ENCODE results near the gene DOCK2. TPM values are rescaled to one million over a fixed set of nuclear protein-coding genes. Genes with fewer than 3 reads are reported as not detected.

The DOCK2 gene
- total and polyA plus RNA-seq, 4 experiments from 2014 or later, result 45.8 to 223 (median 162) TPM

DNA sequence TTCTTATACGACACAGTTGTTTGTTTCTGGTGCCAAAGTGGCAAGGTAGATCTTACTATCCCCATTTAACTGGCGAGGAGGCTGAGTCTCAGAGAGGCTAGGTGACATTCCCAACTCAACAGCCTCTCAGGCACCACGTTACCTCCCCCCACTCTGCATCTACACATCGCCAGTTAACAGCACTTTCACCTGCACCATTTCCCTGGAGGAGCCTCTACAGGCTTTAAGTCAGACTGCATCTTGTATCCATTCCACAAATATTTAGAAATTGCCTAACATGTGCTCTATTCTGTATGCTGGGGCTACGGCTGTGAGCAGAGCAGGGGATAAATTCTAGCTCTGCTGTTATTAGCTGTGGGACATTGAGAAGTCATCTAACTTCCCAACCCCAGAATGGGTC is 174.6 kb downstream of the DOCK2 start:
- H3K4me1 Mint-ChIP-seq, result peaks cover 4 to 15% (median 11%) of the 10 kb centered on the region in 4 donors
- no peaks in the 10 kb centered on the region for H3K27me3 Mint-ChIP-seq
- no peak overlapping the region for H3K4me3 ChIP-seq (ENCODE audit: low read length in 2 of 2)
- no peak for DNase-seq
- peaks cover 68 to 76% of the 10 kb centered on the region in 2 donors for H3K36me3 Mint-ChIP-seq
- no peaks in the 10 kb centered on the region for H3K4me1 ChIP-seq (ENCODE audit: insufficient read depth, low read length)
- ChIA-PET POLR2A (ENCODE audit: partially characterized antibody) (no interaction called here), CTCF (ENCODE audit: partially characterized antibody) (no interaction called here)
- H3K9me3 ChIP-seq (ENCODE audit: control insufficient read depth in 1 of 2, low read length in 2 of 2), result no peaks in the 10 kb centered on the region
- no peaks in the 10 kb centered on the region for H3K27me3 ChIP-seq (ENCODE audit: insufficient read depth, low read length)
- H3K36me3 ChIP-seq (ENCODE audit: insufficient read depth, low read length), result peaks cover 19% of the 10 kb centered on the region
- H3K4me3 Mint-ChIP-seq, result no peak overlapping the region
- intact Hi-C loops (cut with micrococcal nuclease), result no loop called here
- H3K9me3 Mint-ChIP-seq, result no peaks in the 10 kb centered on the region
- H3K27ac ChIP-seq (ENCODE audit: low read depth, low read length), result no peak overlapping the region
- H3K27ac Mint-ChIP-seq, result peak overlapping the region in 2 of 7 donors; percentile 30 to 53

DNA sequence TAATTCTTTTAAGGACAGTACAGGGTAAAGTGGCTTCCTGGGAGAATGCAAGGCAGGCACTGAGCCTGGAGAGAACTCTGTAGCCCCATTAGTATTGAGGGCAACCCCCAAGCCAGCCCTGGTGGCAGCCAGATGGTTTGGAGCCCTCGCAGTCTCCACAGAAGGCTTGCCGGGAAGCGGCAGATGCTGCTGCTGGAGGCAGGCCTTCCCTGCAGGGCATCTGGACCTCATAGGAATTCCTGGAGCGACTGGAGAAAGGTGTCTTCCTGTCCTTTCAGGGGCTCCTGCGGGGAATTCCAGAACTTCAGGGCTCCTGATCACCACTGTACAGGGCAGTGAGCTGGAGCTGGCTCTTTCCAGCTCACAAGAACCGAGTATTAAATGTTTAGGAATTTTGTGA is 175.7 kb downstream of the DOCK2 start:
- Histone ChIP-seq H3K4me1 (ENCODE audit: insufficient read depth, low read length) (no peaks in the 10 kb centered on the region), H3K36me3 (ENCODE audit: insufficient read depth, low read length) (peaks cover 20% of the 10 kb centered on the region), H3K9me3 (ENCODE audit: control insufficient read depth in 1 of 2, low read length in 2 of 2) (no peaks in the 10 kb centered on the region), H3K27me3 (ENCODE audit: insufficient read depth, low read length) (no peaks in the 10 kb centered on the region), H3K27ac (ENCODE audit: low read depth, low read length) (no peak overlapping the region), H3K4me3 (ENCODE audit: low read length in 2 of 2) (no peak overlapping the region)
- no peak for DNase-seq
- Mint-ChIP-seq H3K4me3 (no peak overlapping the region), H3K27ac (no peak overlapping the region), H3K36me3 (peaks cover 78 to 84% of the 10 kb centered on the region in 2 donors), H3K9me3 (no peaks in the 10 kb centered on the region), H3K27me3 (no peaks in the 10 kb centered on the region), H3K4me1 (peaks cover 4 to 15% (median 11%) of the 10 kb centered on the region in 4 donors)
- POLR2A ChIA-PET (ENCODE audit: partially characterized antibody), result no interaction called here
- CTCF ChIA-PET (ENCODE audit: partially characterized antibody), result no interaction called here
- intact Hi-C loops (cut with micrococcal nuclease), result no loop called here

DNA sequence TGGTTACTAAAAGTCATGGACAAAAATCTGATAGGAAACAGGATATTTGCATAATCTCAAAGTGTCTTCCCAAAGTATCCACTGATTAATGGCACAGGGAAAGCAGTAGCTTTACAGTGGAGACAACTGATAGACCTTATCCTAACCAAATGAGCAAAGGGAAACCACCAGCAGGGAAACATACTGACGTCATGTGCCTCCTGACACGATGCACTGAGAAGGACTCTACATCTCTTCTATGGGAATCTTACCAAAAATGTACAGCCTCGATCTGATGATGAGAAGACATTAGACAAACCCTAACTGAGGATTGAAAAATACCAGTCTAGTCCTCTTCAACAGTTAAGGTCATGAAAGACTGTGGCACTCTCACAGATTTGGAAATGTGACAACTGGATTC is 177.0 kb downstream of the DOCK2 start:
- Mint-ChIP-seq H3K27me3 (no peaks in the 10 kb centered on the region), H3K4me3 (no peak overlapping the region), H3K4me1 (peaks cover 0 to 15% (median 9%) of the 10 kb centered on the region in 4 donors), H3K9me3 (no peaks in the 10 kb centered on the region), H3K27ac (no peak overlapping the region), H3K36me3 (peaks cover 87 to 88% of the 10 kb centered on the region in 2 donors)
- Histone ChIP-seq H3K27ac (ENCODE audit: low read depth, low read length) (no peak overlapping the region), H3K36me3 (ENCODE audit: insufficient read depth, low read length) (peaks cover 29% of the 10 kb centered on the region), H3K4me1 (ENCODE audit: insufficient read depth, low read length) (no peaks in the 10 kb centered on the region), H3K9me3 (ENCODE audit: control insufficient read depth in 1 of 2, low read length in 2 of 2) (no peaks in the 10 kb centered on the region), H3K27me3 (ENCODE audit: insufficient read depth, low read length) (no peaks in the 10 kb centered on the region), H3K4me3 (ENCODE audit: low read length in 2 of 2) (no peak overlapping the region)
- ChIA-PET POLR2A (ENCODE audit: partially characterized antibody) (no interaction called here), CTCF (ENCODE audit: partially characterized antibody) (no interaction called here)
- intact Hi-C loops (cut with micrococcal nuclease), result no loop called here
- no peak for DNase-seq

DNA sequence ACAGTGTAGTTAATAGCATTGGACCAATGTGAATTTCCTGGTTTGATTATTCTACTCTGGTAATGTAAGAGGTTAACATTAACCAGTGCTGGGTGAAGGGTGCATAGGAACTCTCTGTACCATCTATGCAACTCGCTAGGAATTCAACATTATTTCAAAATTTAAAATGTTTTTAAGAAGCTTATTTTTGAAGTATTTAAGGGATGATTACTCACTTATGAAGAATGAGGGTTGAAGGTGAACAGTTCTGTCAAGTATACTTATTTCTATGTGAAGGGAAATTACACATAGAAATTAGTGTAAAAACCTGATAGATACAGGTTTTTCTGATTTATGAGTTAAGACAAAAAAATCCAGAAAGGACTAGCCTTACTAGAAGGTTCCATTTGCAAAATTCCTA is 177.4 kb downstream of the DOCK2 start:
- H3K4me3 Mint-ChIP-seq, result no peak overlapping the region
- no peaks in the 10 kb centered on the region for H3K27me3 ChIP-seq (ENCODE audit: insufficient read depth, low read length)
- H3K9me3 Mint-ChIP-seq, result no peaks in the 10 kb centered on the region
- H3K27ac Mint-ChIP-seq, result no peak overlapping the region
- H3K4me1 Mint-ChIP-seq, result peaks cover 0 to 13% (median 6%) of the 10 kb centered on the region in 4 donors
- no peak for DNase-seq
- H3K4me1 ChIP-seq (ENCODE audit: insufficient read depth, low read length), result no peaks in the 10 kb centered on the region
- intact Hi-C loops (cut with micrococcal nuclease), result no loop called here
- peaks cover 33% of the 10 kb centered on the region for H3K36me3 ChIP-seq (ENCODE audit: insufficient read depth, low read length)
- CTCF ChIA-PET (ENCODE audit: partially characterized antibody), result no interaction called here
- POLR2A ChIA-PET (ENCODE audit: partially characterized antibody), result no interaction called here
- H3K36me3 Mint-ChIP-seq, result peaks cover 86 to 87% of the 10 kb centered on the region in 2 donors
- H3K27me3 Mint-ChIP-seq, result no peaks in the 10 kb centered on the region
- no peak overlapping the region for H3K27ac ChIP-seq (ENCODE audit: low read depth, low read length)
- no peaks in the 10 kb centered on the region for H3K9me3 ChIP-seq (ENCODE audit: control insufficient read depth in 1 of 2, low read length in 2 of 2)
- no peak overlapping the region for H3K4me3 ChIP-seq (ENCODE audit: low read length in 2 of 2)

DNA sequence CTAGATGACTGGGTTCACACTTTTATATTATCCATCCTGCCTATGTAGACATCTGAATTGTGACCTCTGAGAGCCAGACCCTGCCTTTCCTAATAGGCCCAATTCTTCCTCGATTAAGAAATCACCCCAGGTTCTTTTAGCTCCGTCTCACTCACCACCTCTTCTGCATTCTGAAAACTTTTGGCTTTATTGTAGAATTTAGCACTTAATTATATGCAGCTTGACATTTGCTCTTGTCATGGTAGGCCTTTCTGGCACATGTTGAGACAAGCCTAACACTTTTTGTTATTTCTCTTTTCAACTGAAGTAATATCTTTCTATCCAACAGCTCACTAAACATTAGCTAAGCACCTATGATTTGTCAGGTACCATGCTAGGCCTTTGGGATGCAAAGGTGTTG is 180.0 kb downstream of the DOCK2 start:
- H3K4me3 ChIP-seq (ENCODE audit: low read length in 2 of 2), result no peak overlapping the region
- no peaks in the 10 kb centered on the region for H3K27me3 ChIP-seq (ENCODE audit: insufficient read depth, low read length)
- DNase-seq, result no peak
- POLR2A ChIA-PET (ENCODE audit: partially characterized antibody), result no interaction called here
- intact Hi-C loops (cut with micrococcal nuclease), result no loop called here
- H3K27ac ChIP-seq (ENCODE audit: low read depth, low read length), result no peak overlapping the region
- CTCF ChIA-PET (ENCODE audit: partially characterized antibody), result no interaction called here
- Mint-ChIP-seq H3K4me3 (no peak overlapping the region), H3K9me3 (no peaks in the 10 kb centered on the region), H3K27ac (no peak overlapping the region), H3K4me1 (peaks cover under 1 to 6% (median 3%) of the 10 kb centered on the region in 4 donors), H3K27me3 (no peaks in the 10 kb centered on the region), H3K36me3 (peaks cover 66 to 69% of the 10 kb centered on the region in 2 donors)
- no peaks in the 10 kb centered on the region for H3K4me1 ChIP-seq (ENCODE audit: insufficient read depth, low read length)
- peaks cover 30% of the 10 kb centered on the region for H3K36me3 ChIP-seq (ENCODE audit: insufficient read depth, low read length)
- H3K9me3 ChIP-seq (ENCODE audit: control insufficient read depth in 1 of 2, low read length in 2 of 2), result no peaks in the 10 kb centered on the region

DNA sequence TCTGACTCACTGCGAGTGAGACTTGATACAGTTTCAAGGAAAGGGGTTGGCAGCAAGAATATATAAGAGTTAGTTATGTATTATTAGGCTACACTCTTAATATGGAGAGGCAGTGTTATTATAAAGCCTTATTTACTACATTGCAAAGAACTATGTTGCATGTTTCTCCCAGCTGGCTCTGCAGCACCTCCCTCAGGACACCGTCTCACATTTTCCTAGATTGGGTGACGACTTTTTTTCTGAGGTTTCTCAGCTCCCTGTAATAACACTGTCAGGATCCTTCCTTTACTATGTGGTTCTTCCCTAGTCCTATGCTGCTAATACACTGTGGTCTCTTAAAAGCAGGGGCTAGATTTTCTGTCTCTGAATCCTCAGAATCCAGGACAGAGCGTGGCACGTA is 189.5 kb downstream of the DOCK2 start:
- H3K9me3 ChIP-seq (ENCODE audit: control insufficient read depth in 1 of 2, low read length in 2 of 2), result no peaks in the 10 kb centered on the region
- H3K36me3 ChIP-seq (ENCODE audit: insufficient read depth, low read length), result no peaks in the 10 kb centered on the region
- ChIA-PET CTCF (ENCODE audit: partially characterized antibody) (no interaction called here), POLR2A (ENCODE audit: partially characterized antibody) (no interaction called here)
- Mint-ChIP-seq H3K4me1 (peaks cover 7 to 15% (median 9%) of the 10 kb centered on the region in 4 donors), H3K27ac (peak overlapping the region in 2 of 7 donors; percentile 33 to 61), H3K27me3 (no peaks in the 10 kb centered on the region), H3K9me3 (no peaks in the 10 kb centered on the region), H3K4me3 (no peak overlapping the region), H3K36me3 (peaks cover 15 to 34% of the 10 kb centered on the region in 2 donors)
- H3K27ac ChIP-seq (ENCODE audit: low read depth, low read length), result no peak overlapping the region
- DNase-seq, result no peak
- intact Hi-C loops (cut with micrococcal nuclease), result no loop called here
- H3K4me1 ChIP-seq (ENCODE audit: insufficient read depth, low read length), result no peaks in the 10 kb centered on the region
- no peaks in the 10 kb centered on the region for H3K27me3 ChIP-seq (ENCODE audit: insufficient read depth, low read length)
- H3K4me3 ChIP-seq (ENCODE audit: low read length in 2 of 2), result no peak overlapping the region

DNA sequence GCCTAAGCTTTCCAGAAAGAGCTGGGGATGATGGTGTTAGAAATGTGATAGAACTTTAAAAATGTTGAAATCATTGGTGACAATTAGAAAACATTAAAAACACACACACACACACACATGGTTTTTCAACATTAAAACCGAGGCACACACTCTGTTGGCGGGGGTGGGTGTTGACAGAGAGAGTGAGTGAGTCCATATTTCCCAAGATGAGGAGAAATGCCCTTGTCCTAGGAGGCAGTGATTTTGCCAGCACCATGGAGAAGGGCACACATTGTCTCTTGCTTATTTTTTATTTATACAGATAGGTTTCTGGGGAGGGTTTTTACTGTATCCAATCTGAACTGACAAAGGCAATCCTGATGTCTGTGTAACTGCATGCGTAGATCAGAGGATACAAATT is 190.7 kb downstream of the DOCK2 start:
- Histone ChIP-seq H3K9me3 (ENCODE audit: control insufficient read depth in 1 of 2, low read length in 2 of 2) (no peaks in the 10 kb centered on the region), H3K27ac (ENCODE audit: low read depth, low read length) (no peak overlapping the region), H3K4me1 (ENCODE audit: insufficient read depth, low read length) (no peaks in the 10 kb centered on the region), H3K27me3 (ENCODE audit: insufficient read depth, low read length) (no peaks in the 10 kb centered on the region), H3K4me3 (ENCODE audit: low read length in 2 of 2) (no peak overlapping the region), H3K36me3 (ENCODE audit: insufficient read depth, low read length) (no peaks in the 10 kb centered on the region)
- no peak overlapping the region for H3K4me3 Mint-ChIP-seq
- intact Hi-C loops (cut with micrococcal nuclease), result no loop called here
- no peaks in the 10 kb centered on the region for H3K27me3 Mint-ChIP-seq
- peaks cover 21 to 44% of the 10 kb centered on the region in 2 donors for H3K36me3 Mint-ChIP-seq
- H3K27ac Mint-ChIP-seq, result peak overlapping the region in 2 of 7 donors; percentile 12 to 49
- H3K4me1 Mint-ChIP-seq, result peaks cover 5 to 19% (median 10%) of the 10 kb centered on the region in 4 donors
- POLR2A ChIA-PET (ENCODE audit: partially characterized antibody), result no interaction called here
- no peaks in the 10 kb centered on the region for H3K9me3 Mint-ChIP-seq
- CTCF ChIA-PET (ENCODE audit: partially characterized antibody), result no interaction called here
- no peak for DNase-seq

DNA sequence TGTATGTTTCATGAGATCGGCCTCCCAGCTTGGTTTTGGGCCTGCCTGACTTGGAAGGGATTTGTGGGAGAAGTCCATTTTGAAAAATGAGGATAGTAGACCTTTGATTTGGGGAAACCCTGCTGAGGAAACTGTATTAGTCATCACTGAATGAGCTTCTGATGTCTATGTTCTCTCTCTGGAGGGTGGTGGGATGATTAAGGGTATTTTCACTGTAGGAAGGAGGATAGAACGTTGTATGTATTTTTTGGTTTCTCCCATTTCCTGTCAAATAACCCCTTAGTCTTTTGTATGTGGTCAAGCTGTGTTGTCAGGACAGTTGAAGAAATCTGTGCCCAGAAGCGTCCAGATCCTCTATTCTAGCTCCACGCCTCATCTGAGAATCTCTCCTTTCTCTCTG is 191.3 kb downstream of the DOCK2 start:
- no peaks in the 10 kb centered on the region for H3K36me3 ChIP-seq (ENCODE audit: insufficient read depth, low read length)
- H3K27me3 ChIP-seq (ENCODE audit: insufficient read depth, low read length), result no peaks in the 10 kb centered on the region
- H3K9me3 ChIP-seq (ENCODE audit: control insufficient read depth in 1 of 2, low read length in 2 of 2), result no peaks in the 10 kb centered on the region
- no peak for DNase-seq
- intact Hi-C loops (cut with micrococcal nuclease), result no loop called here
- no peak overlapping the region for H3K4me3 ChIP-seq (ENCODE audit: low read length in 2 of 2)
- no peaks in the 10 kb centered on the region for H3K27me3 Mint-ChIP-seq
- H3K4me1 ChIP-seq (ENCODE audit: insufficient read depth, low read length), result no peaks in the 10 kb centered on the region
- peaks cover 5 to 19% (median 11%) of the 10 kb centered on the region in 4 donors for H3K4me1 Mint-ChIP-seq
- no peak overlapping the region for H3K27ac ChIP-seq (ENCODE audit: low read depth, low read length)
- H3K27ac Mint-ChIP-seq, result no peak overlapping the region
- ChIA-PET POLR2A (ENCODE audit: partially characterized antibody) (no interaction called here), CTCF (ENCODE audit: partially characterized antibody) (no interaction called here)
- H3K36me3 Mint-ChIP-seq, result peaks cover 26 to 50% of the 10 kb centered on the region in 2 donors
- no peaks in the 10 kb centered on the region for H3K9me3 Mint-ChIP-seq
- no peak overlapping the region for H3K4me3 Mint-ChIP-seq

Measured in CD4-positive, alpha-beta memory T cell (primary cell).